Right atrium auricular region (tissue), 2 donors: ENCODE results near the gene TTC28. TPM values are rescaled to one million over a fixed set of nuclear protein-coding genes. Genes with fewer than 3 reads are reported as not detected.
"Not testable (repeated sequence)": the region's sequence is repeated elsewhere in the genome, so short reads cannot be mapped to it uniquely, and the experiment has no call there.

Source experiments
- DNase-seq: peaks from one replicate; pipeline ENCODE4 v3.0.0-alpha.2; 2019; ENCODE audit warnings: low spot score
- H3K27ac ChIP-seq, 2 donors: fragments of 200-600 bp; sonication (generic); 1 replicate in 1 of 2; 2 replicates in 1 of 2; pipeline ENCODE4 v1.5.1; 2016 to 2019
- H3K27me3 ChIP-seq, 2 donors: fragments of 200-600 bp; sonication (generic); one replicate each; pipeline versions ENCODE4 v1.5.1 to v1.6.0; 2017 to 2019
- H3K36me3 ChIP-seq: fragments of 200-600 bp; sonication (generic); one replicate; pipeline ENCODE4 v1.5.1; 2016
- H3K4me1 ChIP-seq, 2 donors: fragments of 200-600 bp; sonication (generic); one replicate each; pipeline versions ENCODE4 v1.5.1 to v1.6.0; 2017 to 2019
- H3K4me3 ChIP-seq, 2 donors: fragments of 200-600 bp; sonication (generic); 1 replicate in 1 of 2; 2 replicates in 1 of 2; pipeline ENCODE4 v1.5.1; 2017 to 2019; ENCODE audit warnings: mild to moderate bottlenecking in 1 of 2, moderate library complexity in 1 of 2
- H3K9me3 ChIP-seq, 2 donors: fragments of 200-600 bp; sonication (generic); one replicate each; pipeline ENCODE4 v1.5.1; 2019
- CTCF ChIP-seq, 2 donors: fragments of 200-600 bp; sonication (generic); IDR thresholded peaks; one replicate each; pipeline ENCODE4 v1.5.1; 2019; ENCODE audit warnings: antibody characterized with exemption in 2 of 2
- total RNA-seq, 2 donors: library from RNA; depleted of rRNA; stranded (reverse); fragments of >200 nt; gene quantifications; one replicate each; pipeline ENCODE4 v1.1.0, GENCODE V29; 2016

TTC28 gene
- total RNA-seq, 2 donors from 2014 or later, result 22.1 to 22.3 TPM

GRCh38 chr22:28706845-28707244, 27.2 kb upstream of the TTC28 start:
- no peak for TF ChIP-seq CTCF (IDR thresholded peaks at IDR 0.05)

DNA sequence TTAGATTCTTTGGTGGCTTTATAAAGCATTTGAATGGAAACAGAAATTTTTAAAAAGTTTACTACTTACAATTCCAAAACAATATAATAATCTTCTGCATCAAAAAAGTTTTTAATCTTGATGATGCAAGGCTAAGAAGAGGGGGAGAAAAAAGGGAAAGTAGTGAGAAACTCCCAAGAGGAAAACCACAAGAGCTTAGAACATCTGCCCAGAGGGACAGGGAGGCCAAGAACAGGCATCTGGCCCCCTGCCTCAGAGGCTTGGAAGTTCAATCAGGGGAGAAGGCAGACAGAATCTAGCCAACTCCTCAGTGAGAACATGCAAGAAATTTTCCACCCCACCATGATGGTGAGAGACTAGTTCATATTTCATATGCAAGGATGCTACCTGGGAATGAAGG, 23.8 kb upstream of the TTC28 start:
- Histone ChIP-seq H3K27me3 (no peaks in the 10 kb centered on the region), H3K9me3 (no peaks in the 10 kb centered on the region), H3K4me1 (no peaks in the 10 kb centered on the region), H3K27ac (no peak overlapping the region), H3K36me3 (no peaks in the 10 kb centered on the region), H3K4me3 (no peak overlapping the region)
- TF ChIP-seq CTCF (IDR thresholded peaks at IDR 0.05), result no peak
- no peak for DNase-seq

More at GRCh38 chr22:28706845-28707244, 27.2 kb upstream of the TTC28 start:
- H3K36me3 ChIP-seq, result no peaks in the 10 kb centered on the region
- H3K27me3 ChIP-seq, result no peaks in the 10 kb centered on the region
- H3K4me3 ChIP-seq, result no peak overlapping the region
- peaks cover 0 to 18% of the 10 kb centered on the region in 2 donors for H3K4me1 ChIP-seq
- H3K9me3 ChIP-seq, result no peaks in the 10 kb centered on the region
- no peak for DNase-seq
- no peak overlapping the region for H3K27ac ChIP-seq

DNA sequence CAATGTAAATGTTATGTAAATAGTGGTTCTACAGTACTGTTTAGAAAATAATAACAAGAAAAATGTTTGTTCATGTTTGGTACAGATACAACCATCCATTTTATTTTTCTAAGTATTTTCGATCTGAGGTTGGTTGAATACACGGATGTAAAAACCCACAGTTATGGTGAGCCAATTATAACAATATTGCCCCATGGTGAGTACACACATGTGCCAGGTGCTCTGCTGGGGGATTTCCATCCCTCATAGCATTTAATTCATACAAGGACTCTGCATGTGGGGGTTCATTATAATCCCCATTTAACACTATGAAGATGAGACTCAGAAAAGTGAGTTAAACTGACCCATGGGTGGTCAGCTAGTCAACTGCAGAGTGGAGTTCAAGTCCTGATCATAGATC, 23.3 kb upstream of the TTC28 start:
- Histone ChIP-seq H3K4me1 (no peaks in the 10 kb centered on the region), H3K36me3 (no peaks in the 10 kb centered on the region), H3K4me3 (no peak overlapping the region), H3K27me3 (no peaks in the 10 kb centered on the region), H3K9me3 (no peaks in the 10 kb centered on the region), H3K27ac (no peak overlapping the region)
- no peak for DNase-seq
- no peak for TF ChIP-seq CTCF (IDR thresholded peaks at IDR 0.05)

- H3K4me1 ChIP-seq, H3K27ac ChIP-seq, H3K27me3 ChIP-seq, H3K9me3 ChIP-seq, DNase-seq, H3K36me3 ChIP-seq, H3K4me3 ChIP-seq: not testable (repeated sequence)
Observed at GRCh38 chr22:28693041-28693760, 13.6 kb upstream of the TTC28 start.

DNA sequence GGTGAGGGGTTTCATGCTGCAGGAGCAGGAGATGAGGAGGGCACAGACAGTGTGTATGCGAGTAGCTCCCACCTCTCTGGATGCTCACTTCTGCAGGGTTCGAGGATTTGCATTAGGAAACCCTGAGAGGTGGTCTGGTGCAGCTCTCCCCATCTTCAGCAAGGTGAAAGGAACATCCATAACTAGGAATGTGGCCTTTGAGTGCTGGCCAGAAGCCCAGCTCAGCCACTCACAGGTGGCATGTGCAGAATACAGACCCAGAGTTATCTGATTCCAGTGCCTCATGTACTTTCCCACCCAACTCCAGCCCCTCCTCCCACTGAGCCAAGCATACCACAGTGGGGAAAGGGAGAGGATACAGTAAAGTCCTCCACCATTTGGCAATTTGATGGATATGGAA, 10.2 kb upstream of the TTC28 start:
- H3K36me3 ChIP-seq, H3K9me3 ChIP-seq, H3K4me1 ChIP-seq, DNase-seq, H3K27ac ChIP-seq, H3K27me3 ChIP-seq, H3K4me3 ChIP-seq: not testable (repeated sequence)

GRCh38 chr22:28682966-28683365, 3.3 kb upstream of the TTC28 start:
- not testable (repeated sequence) for H3K36me3 ChIP-seq, DNase-seq, H3K27ac ChIP-seq, H3K9me3 ChIP-seq, H3K27me3 ChIP-seq, H3K4me1 ChIP-seq, H3K4me3 ChIP-seq

DNA sequence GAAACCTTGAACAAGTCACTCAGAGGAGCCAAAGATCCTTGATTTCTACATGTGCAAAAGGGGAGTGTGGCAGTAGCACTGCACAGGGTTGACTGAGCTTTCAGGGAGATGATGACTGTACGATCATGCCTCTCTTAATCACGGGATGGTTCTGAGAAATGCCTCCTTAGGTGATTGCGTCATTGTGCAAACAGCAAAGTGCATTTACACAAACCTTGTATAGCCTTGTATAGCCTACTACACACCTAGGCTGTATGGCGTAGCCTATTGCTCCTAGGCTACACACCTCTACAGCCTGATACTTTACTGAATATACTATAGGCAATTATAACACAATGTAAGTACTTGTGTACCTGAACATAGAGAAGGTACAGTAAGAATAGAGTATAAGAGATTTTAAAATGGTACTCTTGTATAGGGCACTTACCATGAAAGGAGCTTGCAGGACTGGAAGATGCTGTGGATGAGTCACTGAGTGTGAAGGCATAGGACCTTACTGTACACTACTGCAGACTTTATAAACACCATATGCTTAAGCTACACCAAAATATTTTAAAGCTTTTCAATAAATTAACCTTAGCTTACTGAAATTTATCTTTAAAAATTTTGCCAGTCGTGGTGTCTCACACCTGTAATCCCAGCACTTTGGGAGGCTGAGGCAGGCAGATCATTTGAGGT, 1.3 kb upstream of the TTC28 start:
- not testable (repeated sequence) for H3K27me3 ChIP-seq, DNase-seq, H3K4me1 ChIP-seq, H3K36me3 ChIP-seq, H3K4me3 ChIP-seq, H3K9me3 ChIP-seq, H3K27ac ChIP-seq

DNA sequence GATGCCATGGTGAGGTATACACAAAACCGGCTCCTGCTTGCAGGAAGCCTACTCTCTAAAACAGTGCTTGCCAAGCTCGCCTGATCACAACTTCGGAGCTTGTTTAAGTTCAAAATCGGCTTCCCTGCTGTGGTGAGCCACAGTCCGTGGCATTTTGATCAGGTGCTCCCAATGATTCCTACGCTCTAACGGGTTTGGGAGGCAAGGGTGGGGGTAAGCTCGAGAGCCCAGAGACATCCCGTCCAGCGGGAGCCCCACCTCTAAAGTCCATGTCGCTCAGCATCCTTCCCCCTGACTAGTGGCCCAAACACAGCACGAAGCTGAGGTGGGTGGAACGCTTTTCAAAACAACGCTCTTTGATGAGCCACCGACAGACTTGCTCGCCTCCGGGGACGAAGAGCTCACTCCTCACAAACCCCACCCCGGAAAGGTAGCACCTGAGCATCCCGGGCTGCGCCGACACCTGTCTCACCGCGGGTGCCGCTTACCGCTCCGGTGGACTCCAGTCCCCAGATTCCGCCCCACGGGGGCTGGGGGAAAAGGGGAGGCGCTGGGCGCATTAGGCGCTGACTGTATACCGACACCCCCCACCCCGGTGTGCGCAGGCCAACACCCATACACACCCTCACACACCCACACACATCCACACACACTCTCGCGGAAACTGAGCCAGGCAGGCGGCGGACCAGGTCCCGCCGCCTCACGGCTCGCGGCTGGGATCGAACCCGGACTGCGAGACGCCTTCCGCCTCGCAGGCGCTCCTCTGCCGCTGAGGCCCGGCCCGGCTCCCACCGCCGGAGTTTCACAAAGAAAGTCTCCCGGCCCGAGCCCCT, 646 bp downstream of the TTC28 start:
- Histone ChIP-seq H3K27ac (peak overlapping the region; percentile 56 to 80), H3K4me3 (peak overlapping the region; percentile 84 to 95)
- H3K9me3 ChIP-seq, H3K36me3 ChIP-seq, DNase-seq, H3K4me1 ChIP-seq, H3K27me3 ChIP-seq: not testable (repeated sequence)

DNA sequence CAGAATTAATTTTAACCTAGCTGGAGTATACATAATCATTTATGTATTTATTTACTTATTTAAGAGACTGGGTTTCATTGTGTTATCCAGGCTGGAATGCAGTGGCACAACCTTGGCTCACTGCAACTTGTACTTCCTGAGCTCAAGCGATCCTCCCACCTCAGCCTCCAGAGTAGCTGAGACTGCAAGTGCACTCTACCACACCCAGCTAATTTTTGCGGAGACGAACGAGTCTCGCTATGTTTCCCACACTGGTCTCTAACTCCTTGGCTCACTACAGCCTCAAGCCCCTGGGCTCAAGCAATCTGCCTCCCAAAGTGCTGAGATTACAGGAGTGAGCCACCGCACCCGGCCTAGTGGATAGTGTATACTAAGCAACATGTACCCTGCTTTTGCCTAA, 1.5 kb downstream of the TTC28 start:
- peak overlapping the region in 1 of 2 donors; percentile 84 for H3K4me3 ChIP-seq
- not testable (repeated sequence) for DNase-seq, H3K4me1 ChIP-seq, H3K27me3 ChIP-seq, H3K9me3 ChIP-seq, H3K27ac ChIP-seq, H3K36me3 ChIP-seq
